GM18502 (cell line): ENCODE measurements around the gene PYGO2.

ENCODE experiments used
- ATAC-seq: cut with Tn5 transposase; IDR thresholded peaks from one replicate; pipeline ENCODE4 v1.9.1; 2021; ENCODE audit warnings: mild to moderate bottlenecking; ENCODE audit not compliant: unreplicated experiment, poor library complexity

The PYGO2 gene

GRCh38 chr1:154966111-154966510, 4.5 kb upstream of the PYGO2 start:
- ATAC-seq = no peak

GRCh38 chr1:154964359-154964758, 2.8 kb upstream of the PYGO2 start:
- no peak for ATAC-seq

- ATAC-seq = no peak
Observed at GRCh38 chr1:154963643-154964042, 2.1 kb upstream of the PYGO2 start.

GRCh38 chr1:154962795-154963330, 1.3 kb upstream of the PYGO2 start:
- no peak for ATAC-seq

- peak; percentile 15 for ATAC-seq
Observed at GRCh38 chr1:154962156-154962749, 671 bp upstream of the PYGO2 start.

GRCh38 chr1:154960446-154961136, 991 bp downstream of the PYGO2 start:
- ATAC-seq = no peak

- no peak for ATAC-seq
Observed at GRCh38 chr1:154959426-154959780, 2.2 kb downstream of the PYGO2 start.

- no peak for ATAC-seq
Observed at GRCh38 chr1:154958681-154959425, 2.7 kb downstream of the PYGO2 start.

- no peak for ATAC-seq
Observed at GRCh38 chr1:154958036-154958435, 3.5 kb downstream of the PYGO2 start.

- no peak for ATAC-seq
Observed at GRCh38 chr1:154957091-154957657, 4.4 kb downstream of the PYGO2 start.

- no peak for ATAC-seq
Observed at GRCh38 chr1:154956544-154956941, 5.0 kb downstream of the PYGO2 start.

GRCh38 chr1:154955718-154956543, 5.7 kb downstream of the PYGO2 start, which contains the start of gene PBXIP1:
Gene PBXIP1 (minus strand): TSS chr1:154956099. CDS start chr1:154953721, 2,378 bp downstream.
- peak; percentile 57 for ATAC-seq

- ATAC-seq = peak; percentile 60
Observed at GRCh38 chr1:154955039-154955717, 6.4 kb downstream of the PYGO2 start.

- no peak for ATAC-seq
Observed at GRCh38 chr1:154954541-154954940, 7.0 kb downstream of the PYGO2 start.

GRCh38 chr1:154953611-154954038, 8.0 kb downstream of the PYGO2 start:
- ATAC-seq = no peak

- ATAC-seq = no peak
Observed at GRCh38 chr1:154952664-154953063, 8.9 kb downstream of the PYGO2 start.

- ATAC-seq = no peak
Observed at GRCh38 chr1:154951901-154952657, 9.5 kb downstream of the PYGO2 start.

GRCh38 chr1:154948079-154948478, 13.5 kb downstream of the PYGO2 start:
- no peak for ATAC-seq
